B cell (primary cell): ENCODE measurements around the gene GASK1A. TPM values are rescaled to one million over a fixed set of nuclear protein-coding genes. Genes with fewer than 3 reads are reported as not detected.

ENCODE experiments used
- ATAC-seq: fragments of 200-7000 bp; cut with Tn5 transposase; one replicate; pipeline ENCODE4 v1.10.0; 2021; ENCODE audit warnings: low read depth, mild to moderate bottlenecking, moderate number of reproducible peaks, moderate library complexity
- CTCF ChIA-PET: fragments of 350-600 bp; sonication (Branson Sonifier 250); formaldehyde crosslinking; loops from one replicate; lab custom pipeline; 2021; ENCODE audit warnings: antibody characterized with exemption, inconsistent platforms; lab: Charles Lee
- POLR2A ChIA-PET: fragments of 350-600 bp; sonication (Branson Sonifier 250); formaldehyde crosslinking; loops from one replicate; lab custom pipeline; 2021; ENCODE audit warnings: antibody characterized with exemption; lab: Charles Lee
- DNase-seq: peaks from one replicate; pipeline ENCODE4 v3.0.0; 2013
- H2AFZ ChIP-seq: 2 replicates; pipeline ENCODE4 v1.6.1; 2012; ENCODE audit warnings: mild to moderate bottlenecking, low read depth, low read length; ENCODE audit not compliant: insufficient read depth, poor library complexity, severe bottlenecking
- H3K27ac ChIP-seq, 2 donors: 1 replicate in 1 of 2; 2 replicates in 1 of 2; pipeline ENCODE4 v1.5.1; 2012 to 2013; ENCODE audit warnings: low read length in 2 of 2, mild to moderate bottlenecking in 2 of 2, moderate library complexity in 1 of 2
- H3K27me3 ChIP-seq, 4 experiments: fragments of 200-600 bp in 1 of 4; sonication (generic) in 1 of 4; replicated peaks in 1 of 4; 1 replicate in 2 of 4; 2 replicates in 2 of 4; pipeline versions ENCODE4 v1.6.1 to v1.7.0; 2013 to 2016; ENCODE audit warnings: low read length in 3 of 4, mild to moderate bottlenecking in 2 of 4, mixed read lengths in 1 of 4, moderate library complexity in 1 of 4; ENCODE audit not compliant: insufficient read depth in 4 of 4, control insufficient read depth in 3 of 4; ENCODE audit errors: control extremely low read depth in 1 of 4
- H3K36me3 ChIP-seq, 2 experiments: replicated peaks in 1 of 2; 1 replicate in 1 of 2; 2 replicates in 1 of 2; pipeline versions ENCODE4 v1.6.1 to v1.7.1; 2013; ENCODE audit warnings: low read length in 1 of 2; ENCODE audit not compliant: insufficient read depth in 2 of 2, control insufficient read depth in 1 of 2; ENCODE audit errors: control extremely low read depth in 1 of 2, extremely low read depth in 1 of 2
- H3K4me1 ChIP-seq, 2 donors: fragments of 200-600 bp in 1 of 2; sonication (generic) in 1 of 2; 1 replicate in 1 of 2; 2 replicates in 1 of 2; pipeline versions ENCODE4 v1.5.1 to v1.6.1; 2013 to 2017; ENCODE audit warnings: low read length in 2 of 2; ENCODE audit not compliant: control insufficient read depth in 2 of 2, insufficient read depth in 2 of 2
- H3K4me2 ChIP-seq: replicated peaks from 2 replicates; pipeline ENCODE3; 2012; ENCODE audit warnings: mild to moderate bottlenecking, low read depth, low read length; ENCODE audit not compliant: poor library complexity, severe bottlenecking
- H3K4me3 ChIP-seq, 5 experiments: fragments of 200-600 bp in 1 of 5; sonication (generic) in 1 of 5; 1 replicate in 3 of 5; 2 replicates in 2 of 5; pipeline versions ENCODE4 v1.5.1 to v1.7.0; 2011 to 2016; ENCODE audit warnings: low read length in 4 of 5, mild to moderate bottlenecking in 4 of 5, low read depth in 2 of 5, control low read depth in 1 of 5, moderate library complexity in 1 of 5; ENCODE audit not compliant: insufficient read depth in 1 of 5; ENCODE audit errors: control extremely low read depth in 1 of 5, extremely low read depth in 1 of 5
- H3K79me2 ChIP-seq: fragments of 200-600 bp; sonication (generic); one replicate; pipeline ENCODE4 v1.6.0; 2016; ENCODE audit warnings: low read length; ENCODE audit not compliant: control insufficient read depth, insufficient read depth
- H3K9ac ChIP-seq: fragments of 200-600 bp; sonication (generic); 2 replicates; pipeline ENCODE4 v1.6.1; 2017; ENCODE audit warnings: mild to moderate bottlenecking, low read length, moderate library complexity
- H3K9me3 ChIP-seq, 3 donors: one replicate each; pipeline versions ENCODE4 v1.6.1 to v1.7.1; 2013; ENCODE audit warnings: low read length in 2 of 3; ENCODE audit not compliant: control insufficient read depth in 2 of 3, insufficient read depth in 1 of 3; ENCODE audit errors: control extremely low read depth in 1 of 3
- H4K20me1 ChIP-seq: 2 replicates; pipeline ENCODE4 v1.6.0; 2012; ENCODE audit warnings: mild to moderate bottlenecking, low read length; ENCODE audit not compliant: insufficient read depth, control insufficient read depth, poor library complexity, severe bottlenecking
- H3K27ac Mint-ChIP-seq: one replicate; pipeline ENCODE4 v1.8.0; 2021; ENCODE audit warnings: mixed read lengths
- H3K27me3 Mint-ChIP-seq: one replicate; pipeline ENCODE4 v1.8.0; 2021; ENCODE audit warnings: mixed read lengths
- H3K4me1 Mint-ChIP-seq: one replicate; pipeline ENCODE4 v1.8.0; 2021; ENCODE audit warnings: mixed read lengths
- H3K4me3 Mint-ChIP-seq: one replicate; pipeline ENCODE4 v1.8.0; 2021; ENCODE audit warnings: mixed read lengths
- H3K9me3 Mint-ChIP-seq: one replicate; pipeline ENCODE4 v1.8.0; 2022; ENCODE audit warnings: mixed read lengths; ENCODE audit not compliant: insufficient read depth
- CTCF ChIP-seq: fragments of 200-600 bp; IDR thresholded peaks from one replicate; pipeline ENCODE4 v1.8.0; 2022; ENCODE audit warnings: antibody characterized with exemption, mild to moderate bottlenecking
- EZH2 ChIP-seq: IDR thresholded peaks from 2 replicates; pipeline ENCODE4 v1.6.1; 2012; ENCODE audit warnings: borderline replicate concordance, low read depth, mild to moderate bottlenecking, moderate library complexity, low read length; ENCODE audit not compliant: insufficient read depth, poor library complexity, severe bottlenecking
- WGBS: methylation state at CpG from one replicate; pipeline ENCODE4 v1.1.5; 2013; ENCODE audit warnings: missing lambda C conversion rate; ENCODE audit not compliant: insufficient coverage; 5-methylcytosine and 5-hydroxymethylcytosine counted together
- intact Hi-C: fragments of 100-400 bp; cut with micrococcal nuclease; formaldehyde crosslinking; loops from one replicate; pipeline ENCODE4 v1.10.0; 2022
- polyA plus RNA-seq: library from polyadenylated mRNA; depleted of rRNA; stranded (reverse); fragments of >200 nt; gene quantifications from 2 replicates; pipeline ENCODE4 v1.2.3, GENCODE V29; 2012
- total RNA-seq, 2 donors: library from RNA; stranded (reverse); fragments of 120-200 nt in 1 of 2; gene quantifications; 1 replicate in 1 of 2; 2 replicates in 1 of 2; pipeline versions ENCODE4 v1.2.3 to v1.2.4, GENCODE V29; 2013 to 2022

Gene GASK1A
- total and polyA plus RNA-seq, 2 donors (not counting 1 experiment from before 2014, with no cell fraction given): not detected

DNA sequence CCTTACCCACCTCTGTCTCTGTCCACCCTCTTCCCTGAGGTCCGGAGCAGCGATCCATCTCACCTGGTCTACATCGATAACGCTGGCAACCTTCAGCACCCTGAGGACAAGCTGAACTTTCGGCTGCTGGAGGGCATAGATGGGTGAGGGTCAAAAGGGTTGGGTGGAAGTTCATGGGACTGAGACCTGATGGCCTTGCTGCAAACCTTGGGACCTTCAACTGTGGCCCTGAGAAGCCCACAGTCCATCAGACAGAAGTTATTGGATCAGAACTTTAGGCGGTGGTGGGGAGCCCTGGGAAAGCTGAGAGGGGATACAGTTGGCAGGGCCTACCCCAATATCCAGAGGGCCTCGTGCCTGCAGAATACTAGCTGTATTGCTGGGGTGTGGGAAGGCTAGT lies 76.3 kb downstream of the GASK1A start:
- no peak overlapping the region for H3K9ac ChIP-seq
- Mint-ChIP-seq H3K27me3 (peaks cover 15% of the 10 kb centered on the region), H3K9me3 (peaks cover 13% of the 10 kb centered on the region), H3K27ac (no peak overlapping the region), H3K4me1 (no peaks in the 10 kb centered on the region), H3K4me3 (no peak overlapping the region)
- H3K27ac ChIP-seq: no peak overlapping the region
- TF ChIP-seq CTCF (no peak), EZH2 (no peak)
- H3K4me2 ChIP-seq: no peak overlapping the region
- POLR2A ChIA-PET: no interaction called here
- no peak overlapping the region for H3K4me3 ChIP-seq
- ATAC-seq (no peak), DNase-seq (no peak)
- whole genome bisulfite sequencing: 100% methylated on average over 5 of the region's 7 CpGs
- H3K27me3 ChIP-seq: peaks cover 0 to 8% (median 0%) of the 10 kb centered on the region in 4 experiments
- no peaks in the 10 kb centered on the region for H4K20me1 ChIP-seq
- CTCF ChIA-PET: no interaction called here
- H2AFZ ChIP-seq: no peak overlapping the region
- H3K36me3 ChIP-seq: no peaks in the 10 kb centered on the region
- no peaks in the 10 kb centered on the region for H3K79me2 ChIP-seq
- intact Hi-C loops: no loop called here
- H3K9me3 ChIP-seq: peaks cover 2 to 13% (median 12%) of the 10 kb centered on the region in 3 donors
- H3K4me1 ChIP-seq: no peaks in the 10 kb centered on the region

GRCh38 chr3:43055806-43056770 lies 77.0 kb downstream of the GASK1A start:
- H3K9me3 Mint-ChIP-seq: peaks cover 8% of the 10 kb centered on the region
- ATAC-seq: no peak
- 84% methylated on average over 9 of the region's 15 CpGs for WGBS
- no peaks in the 10 kb centered on the region for H3K4me1 Mint-ChIP-seq
- TF ChIP-seq EZH2: no peak
- TF ChIP-seq CTCF: no peak
- H2AFZ ChIP-seq: no peak overlapping the region
- no peak for DNase-seq
- no peak overlapping the region for H3K4me3 ChIP-seq
- H3K27me3 Mint-ChIP-seq: peaks cover 16% of the 10 kb centered on the region
- H3K4me2 ChIP-seq: no peak overlapping the region
- H4K20me1 ChIP-seq: no peaks in the 10 kb centered on the region
- H3K9me3 ChIP-seq: peaks cover 2 to 13% (median 6%) of the 10 kb centered on the region in 3 donors
- no peaks in the 10 kb centered on the region for H3K79me2 ChIP-seq
- H3K27ac Mint-ChIP-seq: no peak overlapping the region
- no peak overlapping the region for H3K4me3 Mint-ChIP-seq
- H3K27ac ChIP-seq: no peak overlapping the region
- ChIA-PET POLR2A (no interaction called here), CTCF (no interaction called here)
- H3K36me3 ChIP-seq: no peaks in the 10 kb centered on the region
- no peak overlapping the region for H3K9ac ChIP-seq
- no peaks in the 10 kb centered on the region for H3K4me1 ChIP-seq
- intact Hi-C loops: no loop called here
- peaks cover 0 to 8% (median 0%) of the 10 kb centered on the region in 4 experiments for H3K27me3 ChIP-seq
